Stimulated activated CD8-positive, alpha-beta memory T cell treated with anti-CD3 and anti-CD28 coated beads, Interleukin-15, amount 100 ng/mL, for 48 hours (primary cell): ENCODE data around the gene CBLIF.
"Not testable (repeated sequence)": the region's sequence is repeated elsewhere in the genome, so short reads cannot be mapped to it uniquely, and the experiment has no call there.

Source experiments
- DNase-seq, 2 donors: peaks; one replicate each; pipeline ENCODE4 v3.0.0-alpha.2; 2020; ENCODE audit warnings: low read depth in 2 of 2

CBLIF gene

GRCh38 chr11:59794417-59794816 lies 50.9 kb downstream of the CBLIF start:
- DNase-seq, result no peak

DNA sequence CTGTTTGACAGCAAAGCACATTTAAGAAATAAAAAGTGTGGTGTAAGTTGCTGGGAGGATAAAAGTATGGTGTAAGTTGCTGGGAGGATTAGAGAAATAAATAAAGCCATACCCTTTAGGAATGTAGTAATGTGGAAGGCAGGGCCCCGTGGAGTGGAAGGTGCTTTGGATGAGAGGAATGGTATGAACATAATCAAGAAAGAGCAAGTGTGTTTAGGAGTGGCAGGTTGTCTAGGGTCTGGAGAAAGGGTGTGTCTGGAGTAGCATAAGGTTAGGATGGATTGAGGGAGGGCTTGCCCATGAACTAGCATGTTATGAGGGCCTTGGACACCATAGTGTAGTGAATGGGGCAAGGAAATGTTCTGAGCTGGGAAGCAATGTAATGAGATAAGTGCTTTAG lies 52.8 kb downstream of the CBLIF start:
- no peak for DNase-seq

GRCh38 chr11:59791639-59792038 lies 53.7 kb downstream of the CBLIF start:
- no peak for DNase-seq

DNA sequence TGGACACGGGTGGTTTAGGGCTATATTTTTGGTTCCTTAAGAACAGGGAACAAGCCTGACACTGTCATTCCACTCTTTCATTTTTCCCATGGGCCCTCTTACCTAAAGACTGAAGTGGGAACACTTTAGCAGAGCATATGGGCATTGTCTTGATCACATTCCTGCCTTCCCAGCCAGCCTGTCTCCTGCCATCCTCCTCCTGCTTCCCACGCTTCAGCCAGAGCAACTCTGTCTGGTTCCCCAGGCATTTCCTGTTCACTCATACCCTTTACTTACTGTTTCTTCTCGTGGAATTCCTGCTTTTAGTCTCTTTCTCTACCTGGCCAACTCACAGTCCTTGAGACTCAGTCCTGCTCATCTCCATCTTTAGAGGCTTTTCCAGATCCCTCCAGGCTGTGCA lies 57.5 kb downstream of the CBLIF start:
- DNase-seq, result no peak

- DNase-seq, result no peak
Observed at GRCh38 chr11:59787255-59787588, 58.1 kb downstream of the CBLIF start.

GRCh38 chr11:59785818-59786217 lies 59.5 kb downstream of the CBLIF start:
- DNase-seq, result no peak

DNA sequence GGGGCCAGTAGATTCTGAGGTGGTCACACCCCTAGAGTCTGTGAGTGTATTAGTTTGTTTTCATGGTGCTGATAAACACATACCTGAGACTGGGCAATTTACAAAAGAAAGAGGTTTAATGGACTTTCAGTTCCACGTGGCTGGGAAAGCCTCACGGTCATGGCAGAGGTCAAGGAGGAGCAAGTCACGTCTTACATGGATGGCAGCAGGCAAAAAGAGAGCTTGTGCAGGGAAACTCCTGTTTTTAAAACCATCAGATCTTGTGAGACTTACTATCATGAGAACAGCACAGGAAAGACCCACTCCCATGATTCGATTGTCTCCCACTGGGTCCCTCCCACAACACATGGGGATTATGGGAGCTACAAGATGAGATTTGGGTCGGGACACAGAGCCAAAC lies 60.9 kb downstream of the CBLIF start:
- DNase-seq, result not testable (repeated sequence)

DNA sequence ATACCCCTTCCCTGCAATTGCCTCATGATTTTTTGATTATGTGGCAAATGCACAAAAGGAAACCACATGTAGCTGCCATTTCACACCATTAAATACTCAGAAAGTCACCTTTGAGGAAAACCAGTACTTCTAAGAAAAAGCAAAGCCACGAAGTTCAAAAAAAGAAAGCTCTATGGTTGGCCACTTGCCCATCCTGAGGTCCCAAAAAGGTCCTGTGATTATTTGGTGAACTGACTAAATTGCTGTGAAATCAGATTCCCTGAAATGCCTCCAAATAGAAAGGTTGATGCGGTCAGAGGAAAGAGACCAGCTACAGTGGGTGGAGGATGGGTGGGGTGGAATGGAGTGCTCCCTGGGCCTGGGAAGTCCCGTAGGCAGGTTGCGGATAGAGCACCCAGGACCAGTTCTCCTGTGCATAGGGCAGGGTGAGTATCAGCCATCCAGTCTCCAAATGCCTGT lies 61.6 kb downstream of the CBLIF start:
- DNase-seq, result peak in 1 of 2 donors; percentile 7

- DNase-seq, result no peak
Observed at GRCh38 chr11:59782080-59782479, 63.2 kb downstream of the CBLIF start.

DNA sequence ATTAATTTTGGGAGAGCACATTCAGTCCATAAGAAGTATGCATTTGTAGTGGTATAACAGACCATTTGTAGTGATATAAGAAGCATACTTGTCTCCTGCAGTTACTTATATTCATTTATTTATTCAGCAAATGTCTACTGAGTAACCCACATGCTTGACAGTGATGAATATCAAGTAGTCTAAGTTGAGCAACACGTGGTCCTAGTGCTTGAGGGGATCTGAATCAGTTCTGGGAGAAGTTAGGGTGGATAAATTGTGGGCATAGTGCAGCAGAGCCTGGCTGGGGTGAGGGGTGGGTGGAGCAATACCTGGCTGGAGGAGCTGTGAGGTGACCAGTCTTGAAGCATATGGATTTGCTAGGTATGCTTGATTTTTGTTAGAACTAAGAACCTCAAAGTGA lies 65.8 kb downstream of the CBLIF start:
- no peak for DNase-seq
